ENCODE data around the gene UGGT1.

DNA sequence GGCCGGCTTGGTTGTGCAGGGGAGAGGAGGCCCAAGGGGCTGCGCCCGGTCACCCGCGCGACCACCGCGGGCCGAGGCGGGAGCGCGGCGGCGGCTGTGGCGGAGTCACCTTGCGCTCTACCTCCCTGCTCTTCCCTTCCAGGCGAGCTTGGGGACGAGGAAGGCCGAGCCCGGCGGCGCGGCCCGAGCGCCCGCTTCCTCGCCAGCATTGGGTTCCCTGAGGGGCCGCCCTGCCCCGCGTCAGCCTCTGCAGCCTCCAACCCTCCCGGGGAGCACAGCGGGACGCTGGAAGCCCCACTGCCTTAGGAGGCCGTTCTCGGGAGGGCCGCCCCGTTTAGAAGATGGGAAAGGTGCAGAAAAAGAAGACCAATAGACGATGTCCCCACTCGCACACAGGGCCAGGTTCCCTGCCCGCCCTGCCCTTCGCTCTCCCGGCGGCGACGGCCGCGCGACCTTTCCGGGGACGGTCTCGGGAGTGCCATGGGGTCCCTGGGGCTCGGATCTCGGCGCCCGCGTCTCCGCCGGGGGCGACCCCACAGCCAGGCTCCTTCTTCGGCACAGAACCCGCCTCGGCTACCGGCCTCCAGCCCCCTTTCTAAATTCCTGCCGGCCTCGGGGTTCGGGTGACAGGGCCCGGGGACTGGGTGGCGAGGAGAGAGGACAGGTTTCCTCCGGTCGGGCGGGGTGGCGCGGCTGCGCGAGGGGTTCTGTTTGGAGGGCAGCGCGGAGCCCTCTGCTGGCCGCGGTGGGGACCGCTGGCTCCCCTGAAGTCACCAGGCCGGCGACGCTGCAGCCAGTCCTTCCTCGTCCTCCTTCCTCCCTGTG, 142.2 kb downstream of the UGGT1 start:
- TF ChIP-seq POLR2AphosphoS5 (IDR thresholded peaks at IDR 0.05): no peak
- TF ChIP-seq, protein P1, sequence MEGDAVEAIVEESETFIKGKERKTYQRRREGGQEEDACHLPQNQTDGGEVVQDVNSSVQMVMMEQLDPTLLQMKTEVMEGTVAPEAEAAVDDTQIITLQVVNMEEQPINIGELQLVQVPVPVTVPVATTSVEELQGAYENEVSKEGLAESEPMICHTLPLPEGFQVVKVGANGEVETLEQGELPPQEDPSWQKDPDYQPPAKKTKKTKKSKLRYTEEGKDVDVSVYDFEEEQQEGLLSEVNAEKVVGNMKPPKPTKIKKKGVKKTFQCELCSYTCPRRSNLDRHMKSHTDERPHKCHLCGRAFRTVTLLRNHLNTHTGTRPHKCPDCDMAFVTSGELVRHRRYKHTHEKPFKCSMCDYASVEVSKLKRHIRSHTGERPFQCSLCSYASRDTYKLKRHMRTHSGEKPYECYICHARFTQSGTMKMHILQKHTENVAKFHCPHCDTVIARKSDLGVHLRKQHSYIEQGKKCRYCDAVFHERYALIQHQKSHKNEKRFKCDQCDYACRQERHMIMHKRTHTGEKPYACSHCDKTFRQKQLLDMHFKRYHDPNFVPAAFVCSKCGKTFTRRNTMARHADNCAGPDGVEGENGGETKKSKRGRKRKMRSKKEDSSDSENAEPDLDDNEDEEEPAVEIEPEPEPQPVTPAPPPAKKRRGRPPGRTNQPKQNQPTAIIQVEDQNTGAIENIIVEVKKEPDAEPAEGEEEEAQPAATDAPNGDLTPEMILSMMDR (IDR thresholded peaks at IDR 0.05): peak; percentile 64 to 95 (median 80)
